Measurements from ENCODE around the gene ERMP1.

The ERMP1 gene

GRCh38 chr9:5866685-5867084 is 33.8 kb upstream of the ERMP1 start:
- TF ChIP-seq CTCF (IDR thresholded peaks at IDR 0.05; ENCODE audit: insufficient read depth, low read depth, low read length, missing control alignments): no peak
- no peak overlapping the region for H3K4me3 ChIP-seq (ENCODE audit: low read length)
- DNase-seq (ENCODE audit: low read depth): no peak

- no peak for DNase-seq (ENCODE audit: low read depth)
- H3K4me3 ChIP-seq (ENCODE audit: low read length): no peak overlapping the region
- TF ChIP-seq CTCF (IDR thresholded peaks at IDR 0.05; ENCODE audit: insufficient read depth, low read depth, low read length, missing control alignments): no peak
Measured at GRCh38 chr9:5866272-5866671, 33.4 kb upstream of the ERMP1 start.

GRCh38 chr9:5864446-5864845 is 31.5 kb upstream of the ERMP1 start:
- no peak for TF ChIP-seq CTCF (IDR thresholded peaks at IDR 0.05; ENCODE audit: insufficient read depth, low read depth, low read length, missing control alignments)
- no peak for DNase-seq (ENCODE audit: low read depth)
- H3K4me3 ChIP-seq (ENCODE audit: low read length): no peak overlapping the region

- no peak for DNase-seq (ENCODE audit: low read depth)
- H3K4me3 ChIP-seq (ENCODE audit: low read length): no peak overlapping the region
- no peak for TF ChIP-seq CTCF (IDR thresholded peaks at IDR 0.05; ENCODE audit: insufficient read depth, low read depth, low read length, missing control alignments)
Measured at GRCh38 chr9:5863092-5863746, 30.3 kb upstream of the ERMP1 start.

- no peak for DNase-seq (ENCODE audit: low read depth)
- no peak overlapping the region for H3K4me3 ChIP-seq (ENCODE audit: low read length)
- TF ChIP-seq CTCF (IDR thresholded peaks at IDR 0.05; ENCODE audit: insufficient read depth, low read depth, low read length, missing control alignments): no peak
Measured at GRCh38 chr9:5858833-5859232, 25.9 kb upstream of the ERMP1 start.

GRCh38 chr9:5857928-5858327 is 25.0 kb upstream of the ERMP1 start:
- no peak overlapping the region for H3K4me3 ChIP-seq (ENCODE audit: low read length)
- no peak for TF ChIP-seq CTCF (IDR thresholded peaks at IDR 0.05; ENCODE audit: insufficient read depth, low read depth, low read length, missing control alignments)
- DNase-seq (ENCODE audit: low read depth): no peak
